Dendritic cell treated with granulocyte-macrophage colony-stimulating factor and Interleukin-4, amounts not matched to agents 40 ng/mL and 50 ng/mL, for 4 days (primary cell): ENCODE measurements around the gene WNK1.
"Not testable (repeated sequence)": the region's sequence is repeated elsewhere in the genome, so short reads cannot be mapped to it uniquely, and the experiment has no call there.

ENCODE experiments used
- H3K27ac Mint-ChIP-seq: one replicate; pipeline ENCODE4 v1.8.0; 2022; ENCODE audit warnings: mild to moderate bottlenecking, mixed read lengths
- H3K27me3 Mint-ChIP-seq: one replicate; pipeline ENCODE4 v1.8.0; 2022; ENCODE audit warnings: mild to moderate bottlenecking, mixed read lengths
- H3K36me3 Mint-ChIP-seq: one replicate; pipeline ENCODE4 v1.8.0; 2022; ENCODE audit warnings: low read depth, mixed read lengths
- H3K4me1 Mint-ChIP-seq: one replicate; pipeline ENCODE4 v1.8.0; 2022; ENCODE audit warnings: low read depth, mixed read lengths
- H3K4me3 Mint-ChIP-seq: one replicate; pipeline ENCODE4 v1.8.0; 2022; ENCODE audit warnings: mild to moderate bottlenecking, moderate library complexity, mixed read lengths
- H3K9me3 Mint-ChIP-seq: one replicate; pipeline ENCODE4 v1.8.0; 2022; ENCODE audit warnings: mixed read lengths
- intact Hi-C: fragments of 100-400 bp; cut with micrococcal nuclease; formaldehyde crosslinking; loops from one replicate; pipeline ENCODE4 v1.15.0; 2022

The WNK1 gene

DNA sequence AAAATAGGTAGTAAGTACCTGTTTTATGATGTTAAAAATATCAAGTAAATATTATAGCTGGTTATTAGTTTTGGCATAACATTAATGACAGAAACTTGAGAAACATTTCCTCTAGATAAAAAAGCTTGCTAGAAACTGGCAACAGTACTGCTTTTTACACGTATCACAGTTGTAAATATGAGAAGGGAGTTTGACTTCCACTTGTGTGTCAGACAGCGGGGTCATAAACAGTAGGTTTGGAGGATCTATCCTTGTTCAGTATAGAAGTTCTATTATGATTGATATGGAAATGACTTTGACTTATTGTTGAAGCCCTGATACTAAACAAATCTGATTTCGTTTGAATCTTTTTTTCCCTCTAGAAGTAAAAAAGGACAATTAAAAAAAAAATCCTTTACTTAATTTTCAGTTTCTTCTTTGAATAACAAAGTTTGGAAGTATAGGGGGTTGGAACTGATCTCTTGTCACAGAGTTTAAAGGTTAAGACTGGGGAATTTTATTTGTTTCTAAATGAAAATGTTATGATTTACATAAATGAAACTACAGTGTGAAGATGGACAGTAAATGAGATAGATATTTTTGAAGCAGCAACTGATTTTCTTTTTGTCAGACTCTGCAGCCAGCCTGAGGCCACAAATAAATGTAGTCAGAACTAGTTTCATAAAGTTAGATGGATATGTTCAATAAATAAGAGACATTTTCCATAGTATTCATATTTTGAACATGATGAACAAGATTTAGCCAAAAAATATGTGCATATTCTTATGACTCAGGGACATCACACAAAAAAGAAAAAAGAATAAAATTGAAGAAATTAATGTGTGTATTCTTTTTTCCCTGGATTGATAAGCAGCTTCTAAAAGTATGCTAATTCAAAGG lies 50.1 kb downstream of the WNK1 start:
- H3K4me3 Mint-ChIP-seq, result no peak overlapping the region
- H3K27me3 Mint-ChIP-seq, result no peaks in the 10 kb centered on the region
- no peak overlapping the region for H3K27ac Mint-ChIP-seq
- H3K9me3 Mint-ChIP-seq, result no peaks in the 10 kb centered on the region
- peaks cover 58% of the 10 kb centered on the region for H3K4me1 Mint-ChIP-seq
- no peaks in the 10 kb centered on the region for H3K36me3 Mint-ChIP-seq
- intact Hi-C loops, result loop anchor here (10.0 kb wide), 1 partner anchor 168 kb away; no protein-coding TSS in a partner anchor

DNA sequence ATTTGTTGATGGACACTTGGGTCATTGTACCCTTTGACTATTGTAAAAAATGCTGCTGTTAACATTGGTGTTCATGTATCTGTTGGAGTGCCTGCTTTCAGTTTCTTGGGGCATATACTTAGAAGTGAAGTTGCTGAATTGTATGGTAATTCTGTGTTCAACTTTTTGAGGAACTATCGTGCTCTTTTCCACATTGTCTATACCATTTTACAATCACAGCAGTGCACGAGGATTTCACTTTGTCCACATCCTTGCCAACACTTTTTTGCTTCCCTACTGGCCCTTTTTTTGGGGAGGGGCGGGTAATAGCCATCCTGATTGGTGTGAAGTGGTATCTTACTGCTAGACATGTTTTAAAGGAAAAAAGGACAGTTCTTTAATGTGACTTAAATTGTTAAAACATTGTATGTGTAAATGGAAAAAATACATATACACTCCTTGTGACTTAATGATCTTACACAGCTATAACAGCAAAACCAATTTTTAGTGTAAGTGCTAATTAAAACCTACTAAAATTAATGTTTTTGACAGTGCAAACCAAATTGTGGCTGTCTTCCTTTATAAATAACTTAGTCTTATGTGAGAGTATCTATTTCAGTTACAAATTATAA lies 52.7 kb downstream of the WNK1 start:
- no peaks in the 10 kb centered on the region for H3K9me3 Mint-ChIP-seq
- H3K27ac Mint-ChIP-seq, result no peak overlapping the region
- no peaks in the 10 kb centered on the region for H3K27me3 Mint-ChIP-seq
- H3K4me3 Mint-ChIP-seq, result no peak overlapping the region
- intact Hi-C loops, result loop anchor here (5.0 to 10.0 kb wide), 2 partner anchors 33 to 170 kb away; no protein-coding TSS in a partner anchor
- peaks cover 49% of the 10 kb centered on the region for H3K4me1 Mint-ChIP-seq
- H3K36me3 Mint-ChIP-seq, result no peaks in the 10 kb centered on the region

GRCh38 chr12:806200-806791 lies 53.9 kb downstream of the WNK1 start:
- Mint-ChIP-seq H3K36me3 (no peaks in the 10 kb centered on the region), H3K4me1 (peaks cover 47% of the 10 kb centered on the region), H3K4me3 (no peak overlapping the region), H3K27ac (peak overlapping the region; percentile 78), H3K27me3 (no peaks in the 10 kb centered on the region), H3K9me3 (no peaks in the 10 kb centered on the region)
- intact Hi-C loops, result loop anchor here (5.0 to 10.0 kb wide), 2 partner anchors 34 to 171 kb away; no protein-coding TSS in a partner anchor

DNA sequence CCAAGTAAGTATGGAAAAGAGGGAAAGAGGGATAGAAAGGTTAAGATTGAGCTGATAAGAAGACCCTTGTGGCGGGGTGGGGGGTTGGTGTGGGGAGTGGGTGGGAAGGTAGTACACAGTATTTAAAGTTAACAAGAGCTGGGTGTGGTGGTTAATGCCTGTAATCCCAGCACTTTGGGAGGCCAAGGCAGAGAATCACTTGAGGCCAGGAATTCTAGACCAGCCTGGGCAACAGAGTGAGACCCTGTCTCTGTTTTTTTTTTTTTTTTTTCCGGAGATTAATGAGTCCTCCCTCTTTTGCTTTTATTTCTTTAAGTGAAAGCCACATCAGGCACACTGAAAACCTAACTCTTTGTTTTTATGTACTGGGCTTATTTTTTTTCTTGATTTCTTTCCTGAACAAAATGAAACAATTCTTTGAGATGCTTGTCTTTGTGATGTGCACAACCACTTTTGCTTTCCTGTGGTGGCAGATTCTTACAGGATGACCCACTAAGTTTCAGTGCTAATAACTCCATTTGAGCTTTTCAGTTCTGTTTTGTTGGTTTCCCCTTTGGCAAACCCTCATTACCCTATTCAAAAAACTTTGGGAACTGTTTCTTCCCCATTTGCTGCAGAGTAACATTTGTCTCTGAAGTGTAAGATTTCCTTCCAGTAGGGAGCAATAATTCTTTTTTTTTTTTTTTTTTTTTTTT lies 54.8 kb downstream of the WNK1 start:
- intact Hi-C loops, result loop anchor here (5.0 to 10.0 kb wide), 2 partner anchors 35 to 172 kb away; no protein-coding TSS in a partner anchor
- H3K9me3 Mint-ChIP-seq, result no peaks in the 10 kb centered on the region
- peaks cover 43% of the 10 kb centered on the region for H3K4me1 Mint-ChIP-seq
- no peaks in the 10 kb centered on the region for H3K36me3 Mint-ChIP-seq
- no peaks in the 10 kb centered on the region for H3K27me3 Mint-ChIP-seq
- H3K27ac Mint-ChIP-seq, result peak overlapping the region; percentile 78
- peak overlapping the region; percentile 65 for H3K4me3 Mint-ChIP-seq

DNA sequence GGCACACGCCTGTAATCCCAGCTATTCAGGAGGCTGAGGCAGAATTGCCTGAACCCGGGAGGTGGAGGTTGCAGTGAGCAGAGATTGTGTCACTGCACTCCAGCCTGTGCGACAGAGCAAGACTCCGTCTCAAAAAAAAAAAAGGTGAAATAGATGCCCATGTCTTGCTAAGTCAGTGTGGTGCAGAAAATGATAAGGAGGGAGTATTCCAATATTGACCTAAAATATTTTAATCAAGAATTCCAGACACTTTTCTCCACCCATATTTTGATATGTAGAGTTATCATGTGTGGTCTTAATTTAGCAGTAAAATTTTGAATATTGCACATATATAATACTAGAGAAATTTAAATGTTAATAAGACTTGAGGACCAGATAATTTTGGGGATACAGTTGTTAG lies 57.7 kb downstream of the WNK1 start:
- Mint-ChIP-seq H3K4me1 (peaks cover 34% of the 10 kb centered on the region), H3K36me3 (peaks cover 5% of the 10 kb centered on the region), H3K27ac (no peak overlapping the region), H3K9me3 (no peaks in the 10 kb centered on the region), H3K4me3 (no peak overlapping the region), H3K27me3 (no peaks in the 10 kb centered on the region)
- intact Hi-C loops, result loop anchor here (5.0 to 10.0 kb wide), 2 partner anchors 58 to 195 kb away; partner anchors contain the start of gene WNK1

GRCh38 chr12:810671-811415 lies 58.5 kb downstream of the WNK1 start:
- H3K4me1 Mint-ChIP-seq, result peaks cover 36% of the 10 kb centered on the region
- H3K9me3 Mint-ChIP-seq, result no peaks in the 10 kb centered on the region
- no peak overlapping the region for H3K27ac Mint-ChIP-seq
- no peak overlapping the region for H3K4me3 Mint-ChIP-seq
- intact Hi-C loops, result loop anchor here (5.0 to 10.0 kb wide), 2 partner anchors 59 to 196 kb away; partner anchors contain the start of gene WNK1
- no peaks in the 10 kb centered on the region for H3K27me3 Mint-ChIP-seq
- peaks cover 13% of the 10 kb centered on the region for H3K36me3 Mint-ChIP-seq

GRCh38 chr12:812950-813349 lies 60.6 kb downstream of the WNK1 start:
- H3K27me3 Mint-ChIP-seq, result no peaks in the 10 kb centered on the region
- peaks cover 31% of the 10 kb centered on the region for H3K36me3 Mint-ChIP-seq
- H3K4me3 Mint-ChIP-seq, result no peak overlapping the region
- peaks cover 30% of the 10 kb centered on the region for H3K4me1 Mint-ChIP-seq
- intact Hi-C loops, result loop anchor here (2.0 to 10.0 kb wide), 3 partner anchors 61 to 236 kb away; partner anchors contain the start of gene WNK1
- no peaks in the 10 kb centered on the region for H3K9me3 Mint-ChIP-seq
- no peak overlapping the region for H3K27ac Mint-ChIP-seq

- H3K27ac Mint-ChIP-seq, H3K9me3 Mint-ChIP-seq, H3K4me3 Mint-ChIP-seq, H3K27me3 Mint-ChIP-seq: not testable (repeated sequence)
- peaks cover 36% of the 10 kb centered on the region for H3K36me3 Mint-ChIP-seq
- intact Hi-C loops, result loop anchor here (5.0 to 10.0 kb wide), 2 partner anchors 45 to 203 kb away; no protein-coding TSS in a partner anchor
- peaks cover 48% of the 10 kb centered on the region for H3K4me1 Mint-ChIP-seq
These were observed 65.1 kb downstream of the WNK1 start for GRCh38 chr12:817456-817855.

DNA sequence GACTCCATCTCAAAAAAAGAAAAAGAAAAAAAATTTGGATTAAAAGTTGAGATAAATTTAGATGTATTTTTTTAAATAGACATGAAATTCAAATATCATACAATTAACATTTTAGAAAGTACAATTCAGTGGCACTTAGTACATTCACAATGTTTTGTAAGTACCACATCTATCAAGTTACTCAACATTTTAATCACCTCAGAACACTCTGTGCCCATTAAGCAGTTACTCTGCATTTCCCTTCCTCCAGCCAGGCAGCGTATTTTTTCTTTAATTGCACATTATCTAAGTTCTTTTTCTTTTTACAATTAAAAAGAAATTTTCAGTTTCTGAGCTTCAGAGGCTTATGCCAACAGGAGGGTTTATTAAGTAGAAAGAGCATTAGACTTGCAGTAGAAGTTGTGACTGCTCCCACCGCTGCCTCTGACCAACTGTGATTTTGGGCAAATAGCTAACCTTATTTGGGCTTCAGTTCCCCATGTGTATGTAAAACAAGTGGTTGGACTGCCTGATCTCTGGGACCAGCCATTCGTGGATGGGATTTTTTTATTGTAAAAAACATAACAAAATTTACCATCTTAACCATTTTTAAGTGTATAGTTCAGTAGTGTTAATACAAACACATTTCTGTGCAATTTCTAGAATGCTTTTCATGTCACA lies 65.7 kb downstream of the WNK1 start:
- Mint-ChIP-seq H3K36me3 (peaks cover 36% of the 10 kb centered on the region), H3K4me3 (no peak overlapping the region), H3K9me3 (no peaks in the 10 kb centered on the region), H3K27me3 (no peaks in the 10 kb centered on the region), H3K4me1 (peaks cover 54% of the 10 kb centered on the region), H3K27ac (no peak overlapping the region)
- intact Hi-C loops, result loop anchor here (5.0 to 10.0 kb wide), 2 partner anchors 44 to 203 kb away; no protein-coding TSS in a partner anchor

- H3K36me3 Mint-ChIP-seq, result peaks cover 36% of the 10 kb centered on the region
- H3K4me3 Mint-ChIP-seq, result no peak overlapping the region
- no peak overlapping the region for H3K27ac Mint-ChIP-seq
- H3K27me3 Mint-ChIP-seq, result no peaks in the 10 kb centered on the region
- intact Hi-C loops, result loop anchor here (5.0 to 10.0 kb wide), 2 partner anchors 44 to 204 kb away; no protein-coding TSS in a partner anchor
- H3K9me3 Mint-ChIP-seq, result no peaks in the 10 kb centered on the region
- H3K4me1 Mint-ChIP-seq, result peaks cover 59% of the 10 kb centered on the region
These were observed 66.4 kb downstream of the WNK1 start for GRCh38 chr12:818733-819132.

DNA sequence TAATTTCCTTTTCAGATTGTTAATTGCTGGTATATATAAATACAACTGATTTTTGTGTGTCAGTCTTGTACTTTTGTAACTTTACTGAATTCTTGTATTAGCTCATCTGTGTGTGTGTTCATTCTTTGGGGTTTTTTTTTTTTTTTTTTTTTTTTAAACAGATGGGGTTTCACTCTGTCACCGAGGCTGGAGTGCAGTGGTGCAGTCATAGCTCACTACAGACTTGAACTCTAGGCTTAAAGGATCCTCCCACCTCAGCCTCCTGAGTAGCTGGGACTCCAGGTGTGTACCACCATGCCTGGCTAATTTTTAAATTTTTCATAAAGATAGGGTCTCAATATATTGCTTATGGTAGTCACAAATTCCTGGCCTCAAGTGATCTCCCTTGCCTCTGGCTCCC lies 68.0 kb downstream of the WNK1 start:
- peaks cover 59% of the 10 kb centered on the region for H3K4me1 Mint-ChIP-seq
- no peaks in the 10 kb centered on the region for H3K9me3 Mint-ChIP-seq
- intact Hi-C loops, result loop anchor here (10.0 kb wide), 2 partner anchors 74 to 274 kb away; no protein-coding TSS in a partner anchor
- H3K27ac Mint-ChIP-seq, result no peak overlapping the region
- no peaks in the 10 kb centered on the region for H3K27me3 Mint-ChIP-seq
- H3K4me3 Mint-ChIP-seq, result no peak overlapping the region
- peaks cover 28% of the 10 kb centered on the region for H3K36me3 Mint-ChIP-seq

DNA sequence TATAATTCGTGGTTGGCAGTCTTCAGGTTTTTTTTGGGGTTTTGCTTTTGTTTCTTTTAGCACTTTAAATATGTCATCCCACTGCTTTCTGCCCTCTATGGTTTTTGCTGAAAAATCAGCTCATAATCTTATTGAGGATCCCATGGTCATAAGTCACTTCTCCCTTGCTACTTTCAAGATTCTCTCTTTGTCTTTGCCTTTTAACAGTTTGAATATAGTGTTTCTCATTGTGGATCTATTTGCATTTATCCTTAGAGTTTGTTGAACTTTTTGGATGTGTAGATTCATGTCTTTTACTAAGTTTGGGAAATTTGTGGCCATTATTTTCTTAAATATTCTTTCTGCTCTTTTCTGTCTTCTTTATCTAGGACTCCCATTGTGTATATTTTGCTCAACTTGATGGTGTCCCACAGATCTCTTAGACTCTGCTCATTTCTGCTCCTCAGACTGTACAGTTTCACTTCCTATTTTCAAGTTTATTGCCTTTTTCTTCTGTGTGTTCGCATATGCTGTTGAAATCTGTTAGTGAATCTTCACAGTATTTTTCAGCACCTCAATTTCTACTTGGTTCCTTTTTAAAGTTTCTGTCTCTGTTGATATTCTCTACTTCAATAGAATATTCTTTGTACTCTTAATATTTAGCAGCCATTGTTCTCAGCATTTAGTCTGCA lies 70.8 kb downstream of the WNK1 start:
- H3K27ac Mint-ChIP-seq, result peak overlapping the region; percentile 81
- H3K4me3 Mint-ChIP-seq, result peak overlapping the region; percentile 33
- H3K27me3 Mint-ChIP-seq, result no peaks in the 10 kb centered on the region
- peaks cover 16% of the 10 kb centered on the region for H3K36me3 Mint-ChIP-seq
- H3K9me3 Mint-ChIP-seq, result no peaks in the 10 kb centered on the region
- peaks cover 45% of the 10 kb centered on the region for H3K4me1 Mint-ChIP-seq
- intact Hi-C loops, result loop anchor here (10.0 kb wide), 2 partner anchors 72 to 272 kb away; no protein-coding TSS in a partner anchor
